ENCODE results near the gene CLDN5. TPM values are rescaled to one million over a fixed set of nuclear protein-coding genes. Genes with fewer than 3 reads are reported as not detected.

CLDN5 gene
- polyA plus RNA-seq, 1 donor from 2014 or later: 0.66 TPM

DNA sequence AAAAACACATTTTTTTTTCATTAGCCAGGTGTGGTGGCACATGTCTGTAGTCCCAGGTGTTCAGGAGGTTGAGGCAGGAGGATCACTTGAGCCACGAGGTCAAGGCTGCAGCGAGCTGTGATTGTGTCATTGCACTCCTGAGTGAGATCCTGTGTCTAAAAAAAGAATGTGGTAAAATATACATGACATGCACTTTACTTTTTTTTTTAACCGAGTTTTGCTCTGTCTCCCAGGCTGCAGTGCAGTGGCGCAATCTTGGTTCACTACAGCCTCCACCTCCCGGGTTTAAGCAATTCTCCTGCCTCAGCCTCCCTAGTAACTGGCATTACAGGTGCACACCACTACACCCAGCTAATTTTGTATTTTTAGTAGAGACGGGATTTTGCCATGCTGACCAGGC is 22.5 kb upstream of the CLDN5 start:
- TF ChIP-seq, protein P1, sequence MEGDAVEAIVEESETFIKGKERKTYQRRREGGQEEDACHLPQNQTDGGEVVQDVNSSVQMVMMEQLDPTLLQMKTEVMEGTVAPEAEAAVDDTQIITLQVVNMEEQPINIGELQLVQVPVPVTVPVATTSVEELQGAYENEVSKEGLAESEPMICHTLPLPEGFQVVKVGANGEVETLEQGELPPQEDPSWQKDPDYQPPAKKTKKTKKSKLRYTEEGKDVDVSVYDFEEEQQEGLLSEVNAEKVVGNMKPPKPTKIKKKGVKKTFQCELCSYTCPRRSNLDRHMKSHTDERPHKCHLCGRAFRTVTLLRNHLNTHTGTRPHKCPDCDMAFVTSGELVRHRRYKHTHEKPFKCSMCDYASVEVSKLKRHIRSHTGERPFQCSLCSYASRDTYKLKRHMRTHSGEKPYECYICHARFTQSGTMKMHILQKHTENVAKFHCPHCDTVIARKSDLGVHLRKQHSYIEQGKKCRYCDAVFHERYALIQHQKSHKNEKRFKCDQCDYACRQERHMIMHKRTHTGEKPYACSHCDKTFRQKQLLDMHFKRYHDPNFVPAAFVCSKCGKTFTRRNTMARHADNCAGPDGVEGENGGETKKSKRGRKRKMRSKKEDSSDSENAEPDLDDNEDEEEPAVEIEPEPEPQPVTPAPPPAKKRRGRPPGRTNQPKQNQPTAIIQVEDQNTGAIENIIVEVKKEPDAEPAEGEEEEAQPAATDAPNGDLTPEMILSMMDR (IDR thresholded peaks at IDR 0.05; ENCODE audit: poor library complexity, severe bottlenecking): no peak
- TF ChIP-seq TAF1 (IDR thresholded peaks at IDR 0.05; ENCODE audit: low read depth) (no peak), POLR2AphosphoS5 (IDR thresholded peaks at IDR 0.05) (no peak), RAD21 (conservative IDR thresholded peaks at IDR 0.05) (no peak), SMC3 (conservative IDR thresholded peaks at IDR 0.05; ENCODE audit: poor library complexity) (no peak)
- TF ChIP-seq, protein P2, sequence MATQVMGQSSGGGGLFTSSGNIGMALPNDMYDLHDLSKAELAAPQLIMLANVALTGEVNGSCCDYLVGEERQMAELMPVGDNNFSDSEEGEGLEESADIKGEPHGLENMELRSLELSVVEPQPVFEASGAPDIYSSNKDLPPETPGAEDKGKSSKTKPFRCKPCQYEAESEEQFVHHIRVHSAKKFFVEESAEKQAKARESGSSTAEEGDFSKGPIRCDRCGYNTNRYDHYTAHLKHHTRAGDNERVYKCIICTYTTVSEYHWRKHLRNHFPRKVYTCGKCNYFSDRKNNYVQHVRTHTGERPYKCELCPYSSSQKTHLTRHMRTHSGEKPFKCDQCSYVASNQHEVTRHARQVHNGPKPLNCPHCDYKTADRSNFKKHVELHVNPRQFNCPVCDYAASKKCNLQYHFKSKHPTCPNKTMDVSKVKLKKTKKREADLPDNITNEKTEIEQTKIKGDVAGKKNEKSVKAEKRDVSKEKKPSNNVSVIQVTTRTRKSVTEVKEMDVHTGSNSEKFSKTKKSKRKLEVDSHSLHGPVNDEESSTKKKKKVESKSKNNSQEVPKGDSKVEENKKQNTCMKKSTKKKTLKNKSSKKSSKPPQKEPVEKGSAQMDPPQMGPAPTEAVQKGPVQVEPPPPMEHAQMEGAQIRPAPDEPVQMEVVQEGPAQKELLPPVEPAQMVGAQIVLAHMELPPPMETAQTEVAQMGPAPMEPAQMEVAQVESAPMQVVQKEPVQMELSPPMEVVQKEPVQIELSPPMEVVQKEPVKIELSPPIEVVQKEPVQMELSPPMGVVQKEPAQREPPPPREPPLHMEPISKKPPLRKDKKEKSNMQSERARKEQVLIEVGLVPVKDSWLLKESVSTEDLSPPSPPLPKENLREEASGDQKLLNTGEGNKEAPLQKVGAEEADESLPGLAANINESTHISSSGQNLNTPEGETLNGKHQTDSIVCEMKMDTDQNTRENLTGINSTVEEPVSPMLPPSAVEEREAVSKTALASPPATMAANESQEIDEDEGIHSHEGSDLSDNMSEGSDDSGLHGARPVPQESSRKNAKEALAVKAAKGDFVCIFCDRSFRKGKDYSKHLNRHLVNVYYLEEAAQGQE (IDR thresholded peaks at IDR 0.05; ENCODE audit: borderline replicate concordance): no peak
- H2AFZ ChIP-seq (ENCODE audit: low read depth, low read length): no peak overlapping the region
- no peaks in the 10 kb centered on the region for H4K20me1 ChIP-seq (ENCODE audit: insufficient read depth)
- no peak overlapping the region for H3K27ac ChIP-seq (ENCODE audit: low read length)
- H3K9me2 ChIP-seq (ENCODE audit: insufficient read depth, low read length): no peaks in the 10 kb centered on the region
- no peaks in the 10 kb centered on the region for H3K79me2 ChIP-seq (replicated peaks; ENCODE audit: insufficient read depth, low read length)
- no peak overlapping the region for H3K4me3 ChIP-seq (ENCODE audit: low read length)
- H3K4me2 ChIP-seq (ENCODE audit: low read length): no peak overlapping the region
- no peak overlapping the region for H3K9ac ChIP-seq (ENCODE audit: low read length)
- H3K9me3 ChIP-seq (ENCODE audit: low read length): no peaks in the 10 kb centered on the region
- H3K27me3 ChIP-seq (ENCODE audit: insufficient read depth, low read depth, low read length): no peaks in the 10 kb centered on the region
- H3K36me3 ChIP-seq (ENCODE audit: insufficient read depth, low read length): no peaks in the 10 kb centered on the region
- H3F3A ChIP-seq (ENCODE audit: insufficient read depth, low read length, poor library complexity, severe bottlenecking): no peaks in the 10 kb centered on the region

DNA sequence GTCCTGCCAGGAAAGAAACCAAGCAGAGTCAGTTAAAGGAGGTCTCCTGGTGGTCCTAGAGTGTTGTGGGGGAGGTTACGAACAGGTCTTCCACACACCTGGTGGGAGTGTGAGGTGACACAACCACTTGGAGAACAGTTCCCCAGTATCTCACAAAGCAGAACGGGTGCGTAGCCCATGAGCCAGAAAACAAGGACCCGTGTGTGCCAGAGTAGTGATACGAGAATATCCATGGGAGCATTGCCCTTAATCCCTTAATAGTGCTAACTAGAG is 21.7 kb upstream of the CLDN5 start:
- Histone ChIP-seq H3K27ac (ENCODE audit: low read length) (no peak overlapping the region), H3K4me3 (ENCODE audit: low read length) (no peak overlapping the region), H4K20me1 (ENCODE audit: insufficient read depth) (no peaks in the 10 kb centered on the region), H3K9me3 (ENCODE audit: low read length) (no peaks in the 10 kb centered on the region), H3K27me3 (ENCODE audit: insufficient read depth, low read depth, low read length) (no peaks in the 10 kb centered on the region), H3F3A (ENCODE audit: insufficient read depth, low read length, poor library complexity, severe bottlenecking) (no peaks in the 10 kb centered on the region), H3K9ac (ENCODE audit: low read length) (no peak overlapping the region), H2AFZ (ENCODE audit: low read depth, low read length) (no peak overlapping the region), H3K36me3 (ENCODE audit: insufficient read depth, low read length) (no peaks in the 10 kb centered on the region), H3K9me2 (ENCODE audit: insufficient read depth, low read length) (no peaks in the 10 kb centered on the region), H3K4me2 (ENCODE audit: low read length) (no peak overlapping the region), H3K79me2 (replicated peaks; ENCODE audit: insufficient read depth, low read length) (no peaks in the 10 kb centered on the region)
- TF ChIP-seq RAD21 (conservative IDR thresholded peaks at IDR 0.05): no peak
- TF ChIP-seq TAF1 (IDR thresholded peaks at IDR 0.05; ENCODE audit: low read depth): no peak
- no peak for TF ChIP-seq MXI1 (conservative IDR thresholded peaks at IDR 0.05; ENCODE audit: poor library complexity, severe bottlenecking)

DNA sequence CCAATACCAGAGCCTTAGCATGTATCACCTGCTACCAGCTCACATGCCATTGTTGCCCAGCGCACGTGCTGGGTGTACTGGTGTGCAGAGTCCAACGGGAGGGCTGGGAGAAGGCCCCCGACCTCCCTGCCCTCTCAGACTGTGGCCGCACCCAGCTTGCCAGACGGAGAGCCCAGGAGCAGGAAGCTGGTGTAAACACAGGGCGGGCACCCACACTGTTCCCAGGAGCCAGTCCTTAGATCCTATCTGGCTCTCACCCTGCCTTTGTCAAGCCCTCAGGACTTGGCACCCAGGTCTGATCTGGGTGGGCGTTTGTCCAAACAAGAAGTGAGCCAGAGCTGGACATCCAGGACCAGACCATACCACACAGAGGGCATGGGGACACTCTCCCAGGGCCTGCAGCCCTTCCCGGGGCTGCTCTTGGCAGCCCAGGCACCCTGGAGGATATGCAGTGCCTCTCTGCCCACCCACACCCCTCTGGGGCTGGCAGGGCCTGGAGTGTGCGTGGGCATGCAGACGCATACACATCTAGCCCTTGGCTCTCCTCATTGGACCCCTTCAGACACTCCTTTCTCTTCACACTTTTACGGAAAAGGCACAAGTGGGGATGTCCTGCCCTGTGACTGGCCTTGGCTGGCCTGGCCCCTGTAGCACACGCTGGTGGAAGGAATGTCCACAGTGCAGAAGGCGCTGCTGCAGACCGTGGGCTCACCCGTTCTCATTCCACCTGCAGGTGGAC is 19.9 kb upstream of the CLDN5 start:
- Histone ChIP-seq H3F3A (ENCODE audit: insufficient read depth, low read length, poor library complexity, severe bottlenecking) (no peaks in the 10 kb centered on the region), H4K20me1 (ENCODE audit: insufficient read depth) (no peaks in the 10 kb centered on the region), H3K9me2 (ENCODE audit: insufficient read depth, low read length) (no peaks in the 10 kb centered on the region), H3K4me2 (ENCODE audit: low read length) (no peak overlapping the region), H3K27me3 (ENCODE audit: insufficient read depth, low read depth, low read length) (no peaks in the 10 kb centered on the region), H3K9me3 (ENCODE audit: low read length) (no peaks in the 10 kb centered on the region), H3K4me3 (ENCODE audit: low read length) (no peak overlapping the region), H3K79me2 (replicated peaks; ENCODE audit: insufficient read depth, low read length) (no peaks in the 10 kb centered on the region), H3K9ac (ENCODE audit: low read length) (no peak overlapping the region), H2AFZ (ENCODE audit: low read depth, low read length) (no peak overlapping the region), H3K27ac (ENCODE audit: low read length) (no peak overlapping the region), H3K36me3 (ENCODE audit: insufficient read depth, low read length) (no peaks in the 10 kb centered on the region)
- TF ChIP-seq POLR2AphosphoS5 (IDR thresholded peaks at IDR 0.05) (no peak), TAF1 (IDR thresholded peaks at IDR 0.05; ENCODE audit: low read depth) (no peak), MXI1 (conservative IDR thresholded peaks at IDR 0.05; ENCODE audit: poor library complexity, severe bottlenecking) (no peak), EP300 (conservative IDR thresholded peaks at IDR 0.05; ENCODE audit: poor library complexity, severe bottlenecking) (no peak), SMC3 (conservative IDR thresholded peaks at IDR 0.05; ENCODE audit: poor library complexity) (no peak), EZH2 (IDR thresholded peaks at IDR 0.05; ENCODE audit: borderline replicate concordance, insufficient read depth, low read length, poor library complexity, severe bottlenecking) (no peak), RAD21 (conservative IDR thresholded peaks at IDR 0.05) (no peak)
- TF ChIP-seq, protein P2 (IDR thresholded peaks at IDR 0.05; ENCODE audit: borderline replicate concordance): no peak
- TF ChIP-seq, protein P1 (IDR thresholded peaks at IDR 0.05; ENCODE audit: poor library complexity, severe bottlenecking): no peak
